ENCODE data around the gene GPR108. TPM values are rescaled to one million over a fixed set of nuclear protein-coding genes. Genes with fewer than 3 reads are reported as not detected.

GPR108 gene
- total and polyA plus RNA-seq, 8 donors = 51.0 to 81.7 (median 62.6) TPM

DNA sequence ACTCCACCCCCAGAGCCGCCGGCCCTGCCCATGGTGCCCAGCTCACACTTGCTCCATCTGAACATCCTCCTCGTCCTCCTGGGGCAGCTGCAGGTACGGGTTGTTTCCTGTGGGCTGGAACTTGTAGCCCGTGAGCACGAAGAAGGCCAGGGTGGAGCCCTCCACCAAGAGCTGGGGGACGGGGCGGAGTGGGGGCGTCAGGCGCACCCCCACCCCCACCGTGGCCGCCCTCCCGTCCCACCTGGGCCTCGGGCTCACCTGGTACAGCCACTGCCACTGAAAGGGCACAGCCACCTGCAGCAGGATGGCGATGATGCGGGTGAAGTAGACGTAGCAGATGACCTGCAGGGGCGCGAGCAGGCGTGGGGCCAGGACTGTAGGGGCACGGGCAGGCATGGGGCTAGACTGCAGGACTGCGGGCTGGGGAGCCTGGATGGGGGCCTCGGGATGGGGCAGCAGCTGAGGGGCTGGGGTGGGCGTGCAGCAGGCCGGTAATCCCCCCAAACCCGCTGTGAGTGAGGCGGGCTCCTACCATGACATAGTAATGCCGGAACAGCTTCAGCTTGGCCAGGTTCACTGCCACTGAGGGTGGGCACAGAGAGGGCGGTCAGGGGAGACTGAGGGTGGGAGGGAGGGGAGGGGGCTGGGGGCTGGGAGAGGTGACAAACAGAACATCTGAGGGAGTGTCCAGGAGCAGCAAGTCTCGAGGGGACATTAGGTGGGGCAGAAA lies 6.3 kb downstream of the GPR108 start:
- DNase-seq (peak in 1 of 4 donors; percentile 66), ATAC-seq (peak; percentile 1)
- no peaks in the 10 kb centered on the region for H3K27me3 ChIP-seq
- H3K36me3 ChIP-seq = peaks cover 0 to 43% of the 10 kb centered on the region in 2 donors
- no peaks in the 10 kb centered on the region for H3K9me3 ChIP-seq
- TF ChIP-seq, protein P1, sequence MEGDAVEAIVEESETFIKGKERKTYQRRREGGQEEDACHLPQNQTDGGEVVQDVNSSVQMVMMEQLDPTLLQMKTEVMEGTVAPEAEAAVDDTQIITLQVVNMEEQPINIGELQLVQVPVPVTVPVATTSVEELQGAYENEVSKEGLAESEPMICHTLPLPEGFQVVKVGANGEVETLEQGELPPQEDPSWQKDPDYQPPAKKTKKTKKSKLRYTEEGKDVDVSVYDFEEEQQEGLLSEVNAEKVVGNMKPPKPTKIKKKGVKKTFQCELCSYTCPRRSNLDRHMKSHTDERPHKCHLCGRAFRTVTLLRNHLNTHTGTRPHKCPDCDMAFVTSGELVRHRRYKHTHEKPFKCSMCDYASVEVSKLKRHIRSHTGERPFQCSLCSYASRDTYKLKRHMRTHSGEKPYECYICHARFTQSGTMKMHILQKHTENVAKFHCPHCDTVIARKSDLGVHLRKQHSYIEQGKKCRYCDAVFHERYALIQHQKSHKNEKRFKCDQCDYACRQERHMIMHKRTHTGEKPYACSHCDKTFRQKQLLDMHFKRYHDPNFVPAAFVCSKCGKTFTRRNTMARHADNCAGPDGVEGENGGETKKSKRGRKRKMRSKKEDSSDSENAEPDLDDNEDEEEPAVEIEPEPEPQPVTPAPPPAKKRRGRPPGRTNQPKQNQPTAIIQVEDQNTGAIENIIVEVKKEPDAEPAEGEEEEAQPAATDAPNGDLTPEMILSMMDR (IDR thresholded peaks at IDR 0.05) = no peak
- H3K27ac ChIP-seq = no peak overlapping the region
- peaks cover 9 to 44% of the 10 kb centered on the region in 2 donors for H3K4me1 ChIP-seq
- intact Hi-C loops (cut with DNase I) = loop anchor here (10.0 kb wide), 1 partner anchor 134 kb away; no protein-coding TSS in a partner anchor
- no peak overlapping the region for H3K4me3 ChIP-seq

DNA sequence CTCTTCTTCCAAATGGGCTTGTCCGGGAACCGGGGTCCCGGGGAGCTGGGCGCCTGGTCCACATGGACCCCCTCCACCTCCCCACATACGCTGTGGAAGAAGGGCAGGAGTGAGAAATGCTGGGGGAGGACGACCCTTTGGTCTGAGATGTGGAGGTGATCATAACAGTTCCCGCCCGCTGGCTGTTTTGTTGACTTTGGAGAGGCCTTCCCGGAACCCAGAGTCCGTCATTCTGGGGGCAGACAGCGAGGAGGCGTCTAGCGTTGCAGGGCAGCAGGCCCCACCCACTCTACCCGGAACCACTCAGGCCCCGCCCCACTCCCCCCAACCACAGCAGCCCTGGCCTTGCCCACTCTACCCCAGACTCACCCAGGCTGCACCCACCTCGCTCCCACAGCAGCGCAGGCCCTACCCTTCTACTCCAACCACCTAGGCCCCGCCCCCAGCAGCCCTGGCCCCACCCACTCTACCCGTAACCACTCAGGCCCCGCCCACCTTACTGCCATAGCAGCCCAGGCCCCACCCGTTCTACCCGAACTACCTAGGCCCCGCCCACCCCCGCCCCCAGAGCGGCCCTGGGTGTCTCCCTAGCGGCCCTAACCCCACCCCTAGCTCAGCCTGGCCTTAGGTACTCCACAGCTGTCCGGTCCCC lies 7.1 kb downstream of the GPR108 start:
- DNase-seq (peak in 3 of 4 donors; percentile 73 to 91 (median 87)), ATAC-seq (peak; percentile 94)
- TF ChIP-seq, protein P1 (IDR thresholded peaks at IDR 0.05) = no peak
- no peaks in the 10 kb centered on the region for H3K27me3 ChIP-seq
- peaks cover 5 to 38% of the 10 kb centered on the region in 2 donors for H3K4me1 ChIP-seq
- peak overlapping the region; percentile 3 to 38 for H3K27ac ChIP-seq
- peaks cover 0 to 43% of the 10 kb centered on the region in 2 donors for H3K36me3 ChIP-seq
- intact Hi-C loops (cut with DNase I) = loop anchor here (10.0 kb wide), 1 partner anchor 135 kb away; no protein-coding TSS in a partner anchor
- H3K4me3 ChIP-seq = peak overlapping the region in 1 of 2 donors; percentile 30
- no peaks in the 10 kb centered on the region for H3K9me3 ChIP-seq

DNA sequence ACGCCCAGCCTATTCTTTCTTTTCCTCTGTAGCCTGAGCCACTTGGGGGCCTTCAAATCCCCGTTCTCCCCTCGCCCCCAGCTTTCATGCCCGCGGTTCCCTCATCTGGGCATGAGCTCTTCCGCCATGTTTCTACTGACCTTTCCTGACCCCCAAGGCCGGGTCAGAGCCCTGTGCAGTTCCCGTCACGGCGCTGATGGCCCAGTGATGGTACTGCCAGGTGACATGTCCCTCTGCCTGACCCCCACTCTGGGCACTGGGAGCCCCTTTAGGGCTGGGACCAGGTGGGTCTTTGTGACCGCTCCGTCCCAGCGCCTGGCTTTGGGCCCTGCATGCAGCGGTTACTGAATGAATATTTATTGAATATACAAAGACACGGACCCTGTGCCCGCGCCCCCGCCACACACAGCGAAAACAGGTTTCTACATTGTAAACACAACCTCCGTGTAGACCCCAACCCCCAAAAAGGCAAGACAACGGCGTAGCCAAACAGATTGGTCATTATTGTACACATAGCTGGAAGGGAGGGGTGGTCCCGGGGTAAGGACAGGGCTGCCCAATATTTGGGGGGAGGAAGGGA lies 7.7 kb downstream of the GPR108 start:
- intact Hi-C loops (cut with DNase I) = loop anchor here (10.0 kb wide), 1 partner anchor 135 kb away; no protein-coding TSS in a partner anchor
- H3K36me3 ChIP-seq = peaks cover 0 to 39% of the 10 kb centered on the region in 2 donors
- peak overlapping the region in 1 of 2 donors; percentile 30 for H3K4me3 ChIP-seq
- no peaks in the 10 kb centered on the region for H3K27me3 ChIP-seq
- H3K9me3 ChIP-seq = no peaks in the 10 kb centered on the region
- no peak for ATAC-seq
- peak in 1 of 4 donors; percentile 71 for DNase-seq
- peak overlapping the region; percentile 3 to 38 for H3K27ac ChIP-seq
- peaks cover 5 to 40% of the 10 kb centered on the region in 2 donors for H3K4me1 ChIP-seq
- TF ChIP-seq, protein P1 (IDR thresholded peaks at IDR 0.05) = no peak

GRCh38 chr19:6728346-6728745 lies 9.0 kb downstream of the GPR108 start:
- TF ChIP-seq, protein P1 (IDR thresholded peaks at IDR 0.05) = no peak
- DNase-seq (peak in 2 of 4 donors; percentile 66 to 93), ATAC-seq (peak; percentile 3)
- H3K27ac ChIP-seq = peak overlapping the region in 1 of 2 donors; percentile 86
- no peaks in the 10 kb centered on the region for H3K9me3 ChIP-seq
- no peaks in the 10 kb centered on the region for H3K27me3 ChIP-seq
- H3K36me3 ChIP-seq = peaks cover 0 to 30% of the 10 kb centered on the region in 2 donors
- H3K4me3 ChIP-seq = no peak overlapping the region
- H3K4me1 ChIP-seq = peaks cover 8 to 53% of the 10 kb centered on the region in 2 donors
- intact Hi-C loops (cut with DNase I) = no loop called here

All from left lung (tissue), 10 donors.